GM12878 (cell line): ENCODE results near the gene TMEM91. TPM values are rescaled to one million over a fixed set of nuclear protein-coding genes. Genes with fewer than 3 reads are reported as not detected.

Experiments
- ATAC-seq: fragments of 200-7000 bp; cut with Tn5 transposase; 3 replicates; pipeline ENCODE4 v1.9.1; 2020; ENCODE audit warnings: mild to moderate bottlenecking, moderate library complexity
- BruUV-seq: library from RNA; stranded (reverse); fragments of 400-500 nt; replicated peaks from 2 replicates; lab custom pipeline; 2021; lab: Mats Ljungman, UMichigan
- CTCF ChIA-PET: fragments of 300-600 bp; sonication (Branson Sonifier 250); formaldehyde crosslinking; extraction: SDS; loops from one replicate; lab custom pipeline; 2021; ENCODE audit warnings: inconsistent platforms; lab: Yijun Ruan, JAX
- POLR2A ChIA-PET: fragments of 350-600 bp; formaldehyde crosslinking; extraction: SDS; loops from one replicate; lab custom pipeline; 2021; ENCODE audit warnings: inconsistent platforms; lab: Charles Lee
- RAD21 ChIA-PET: fragments of 300-600 bp; sonication (Branson Sonifier 250); formaldehyde crosslinking; loops from one replicate; lab custom pipeline; 2023; ENCODE audit warnings: antibody characterized with exemption; ENCODE audit not compliant: unreplicated experiment; lab: Charles Lee
- SMC1A ChIA-PET: fragments of 300-600 bp; sonication (Branson Sonifier 250); formaldehyde crosslinking; loops from one replicate; lab custom pipeline; 2023; ENCODE audit not compliant: unreplicated experiment, uncharacterized antibody; lab: Charles Lee
- DNase-seq: peaks from one replicate; pipeline ENCODE4 v3.0.0-alpha.2; 2011; ENCODE audit warnings: low read depth, low spot score
- FAIRE-seq: peaks from 3 replicates; lab custom pipeline; 2011; peaks lifted over from hg19 to GRCh38; lab: Jason Lieb, UNC
- H2AFZ ChIP-seq: 2 replicates; pipeline ENCODE4 v1.6.0; 2011; ENCODE audit warnings: low read depth, low read length, control low read depth; ENCODE audit not compliant: control insufficient read depth
- H3K27ac ChIP-seq: 2 replicates; pipeline ENCODE4 v1.5.1; 2011; ENCODE audit warnings: control low read depth; ENCODE audit not compliant: control insufficient read depth, insufficient read depth
- H3K27me3 ChIP-seq, 2 experiments: replicated peaks in 1 of 2; 2 replicates each; pipeline versions ENCODE4 v1.6.0 to v1.6.1; 2011; ENCODE audit warnings: low read length in 1 of 2; ENCODE audit not compliant: control insufficient read depth in 2 of 2, insufficient read depth in 2 of 2
- H3K36me3 ChIP-seq, 2 experiments: 2 replicates each; pipeline ENCODE4 v1.5.1; 2011; ENCODE audit warnings: low read length in 1 of 2; ENCODE audit not compliant: control insufficient read depth in 2 of 2, insufficient read depth in 2 of 2
- H3K4me1 ChIP-seq: 2 replicates; pipeline ENCODE4 v1.6.1; 2011; ENCODE audit warnings: mild to moderate bottlenecking, low read length, moderate library complexity, mixed read lengths; ENCODE audit not compliant: control insufficient read depth, insufficient read depth
- H3K4me2 ChIP-seq: 2 replicates; pipeline ENCODE4 v1.6.0; 2011; ENCODE audit warnings: control low read depth; ENCODE audit not compliant: control insufficient read depth, insufficient read depth
- H3K4me3 ChIP-seq: fragments of 200-600 bp; sonication (generic); 2 replicates; pipeline ENCODE4 v1.5.1; 2016
- H3K79me2 ChIP-seq: 2 replicates; pipeline ENCODE4 v1.6.0; 2011; ENCODE audit warnings: low read length; ENCODE audit not compliant: control insufficient read depth, insufficient read depth
- H3K9ac ChIP-seq: 2 replicates; pipeline ENCODE4 v1.8.0; 2011; ENCODE audit warnings: low read length, control low read depth, mixed read lengths; ENCODE audit not compliant: control insufficient read depth, insufficient read depth
- H3K9me3 ChIP-seq: replicated peaks from 3 replicates; pipeline ENCODE4 v1.5.1; 2011; ENCODE audit warnings: mild to moderate bottlenecking, low read length; ENCODE audit not compliant: control insufficient read depth, insufficient read depth
- H4K20me1 ChIP-seq: 2 replicates; pipeline ENCODE4 v1.6.0; 2011; ENCODE audit not compliant: control insufficient read depth, insufficient read depth
- FOXM1 ChIP-seq: IDR thresholded peaks from 2 replicates; pipeline ENCODE4 v1.6.1; 2012; ENCODE audit warnings: low read depth, mild to moderate bottlenecking, inconsistent platforms, low read length, moderate library complexity
- NBN ChIP-seq: fragments of 450-650 bp; IDR thresholded peaks from 2 replicates; pipeline ENCODE4 v1.6.1; 2016
- PAX5 ChIP-seq: IDR thresholded peaks from 2 replicates; pipeline ENCODE4 v1.6.1; 2011; ENCODE audit warnings: low read depth, low read length, borderline replicate concordance
- TAF1 ChIP-seq: IDR thresholded peaks from 2 replicates; pipeline ENCODE4 v1.6.1; 2011; ENCODE audit warnings: mild to moderate bottlenecking, low read depth, low read length, borderline replicate concordance
- ZNF274 ChIP-seq: IDR thresholded peaks from one replicate; pipeline ENCODE4 v1.8.0; 2011; ENCODE audit not compliant: insufficient read length, insufficient read depth
- WGBS: methylation state at CpG from one replicate; pipeline ENCODE4 v1.1.6; 2016; ENCODE audit warnings: low lambda C conversion rate; ENCODE audit not compliant: insufficient replicate concordance, insufficient coverage; ENCODE audit errors: missing lambda C conversion rate; 5-methylcytosine and 5-hydroxymethylcytosine counted together
- in situ Hi-C: fragments of 300-500 bp; cut with MboI; formaldehyde crosslinking; loops from 9 replicates; pipeline ENCODE4 v1.14.3; 2018; ENCODE audit warnings: mixed read lengths
- intact Hi-C: fragments of 100-400 bp; cut with micrococcal nuclease; formaldehyde crosslinking; loops from one replicate; pipeline ENCODE4 v1.14.2; 2022; ENCODE audit not compliant: unreplicated experiment
- polyA plus RNA-seq, 11 experiments: library from polyadenylated mRNA; depleted of rRNA in 4 of 11; unstranded in 6 of 11; stranded (reverse) in 5 of 11; fragments of >200 nt; fragmentation: Nextera tagmentation in 4 of 11; fragmentation: Illumina TruSeq in 1 of 11; extraction: Ambion mirVana in 4 of 11; extraction: Trizol in 1 of 11; gene quantifications; 1 replicate in 1 of 11; 2 replicates in 10 of 11; pipeline versions ENCODE4 v1.2.1 to v1.2.3, GENCODE V29; 2011 to 2016; ENCODE audit warnings: inconsistent platforms in 2 of 11, missing spikeins in 2 of 11, low read depth in 1 of 11
- total RNA-seq, 4 experiments: library from RNA; depleted of rRNA in 3 of 4; stranded (reverse); fragments of >200 nt in 3 of 4; fragmentation: Illumina TruSeq in 1 of 4; extraction: Trizol in 1 of 4; gene quantifications; 2 replicates each; pipeline versions ENCODE4 v1.2.1 to v1.2.3, GENCODE V29; 2013 to 2021
- TF ChIP-seq, protein P1 (sequence below): IDR thresholded peaks from 2 replicates; pipeline ENCODE4 v1.6.1; 2011; ENCODE audit warnings: mild to moderate bottlenecking, low read depth, low read length, moderate library complexity; ENCODE audit not compliant: insufficient replicate concordance
- TF ChIP-seq, protein P2 (sequence below): IDR thresholded peaks from 2 replicates; pipeline ENCODE4 v1.6.1; 2011; ENCODE audit warnings: borderline replicate concordance, low read depth, mild to moderate bottlenecking, moderate library complexity, low read length; ENCODE audit not compliant: insufficient read depth, poor library complexity, severe bottlenecking

TMEM91 gene
- total and polyA plus RNA-seq, 10 of the 15 experiments (the other 5 are each of a cell fraction or from before 2014, with no cell fraction given), result 1.5 to 5.5 (median 2.7) TPM

DNA sequence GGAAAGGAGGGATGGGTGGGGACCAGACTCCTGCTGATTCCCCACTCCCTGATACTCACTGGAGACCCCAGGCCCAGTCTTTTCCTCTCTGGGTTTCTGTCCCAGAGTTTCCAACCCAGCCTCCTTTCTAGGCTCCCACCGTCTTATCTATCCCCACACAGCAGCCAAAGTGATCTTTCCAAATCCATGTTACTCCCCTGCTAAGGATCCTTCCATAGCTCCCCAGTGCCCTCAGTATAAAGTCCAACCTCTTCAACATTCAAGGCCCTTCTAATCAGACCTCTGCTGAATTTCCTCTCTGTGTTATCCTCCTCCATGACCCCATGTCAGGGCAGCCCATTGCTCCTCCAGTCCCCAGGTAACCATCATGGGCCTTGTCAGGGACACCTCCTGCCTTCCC is 21.3 kb upstream of the TMEM91 start (continued):
- no peak for TF ChIP-seq ZNF274
- TF ChIP-seq, protein P1, sequence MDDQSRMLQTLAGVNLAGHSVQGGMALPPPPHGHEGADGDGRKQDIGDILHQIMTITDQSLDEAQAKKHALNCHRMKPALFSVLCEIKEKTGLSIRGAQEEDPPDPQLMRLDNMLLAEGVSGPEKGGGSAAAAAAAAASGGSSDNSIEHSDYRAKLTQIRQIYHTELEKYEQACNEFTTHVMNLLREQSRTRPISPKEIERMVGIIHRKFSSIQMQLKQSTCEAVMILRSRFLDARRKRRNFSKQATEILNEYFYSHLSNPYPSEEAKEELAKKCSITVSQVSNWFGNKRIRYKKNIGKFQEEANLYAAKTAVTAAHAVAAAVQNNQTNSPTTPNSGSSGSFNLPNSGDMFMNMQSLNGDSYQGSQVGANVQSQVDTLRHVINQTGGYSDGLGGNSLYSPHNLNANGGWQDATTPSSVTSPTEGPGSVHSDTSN, result no peak

DNA sequence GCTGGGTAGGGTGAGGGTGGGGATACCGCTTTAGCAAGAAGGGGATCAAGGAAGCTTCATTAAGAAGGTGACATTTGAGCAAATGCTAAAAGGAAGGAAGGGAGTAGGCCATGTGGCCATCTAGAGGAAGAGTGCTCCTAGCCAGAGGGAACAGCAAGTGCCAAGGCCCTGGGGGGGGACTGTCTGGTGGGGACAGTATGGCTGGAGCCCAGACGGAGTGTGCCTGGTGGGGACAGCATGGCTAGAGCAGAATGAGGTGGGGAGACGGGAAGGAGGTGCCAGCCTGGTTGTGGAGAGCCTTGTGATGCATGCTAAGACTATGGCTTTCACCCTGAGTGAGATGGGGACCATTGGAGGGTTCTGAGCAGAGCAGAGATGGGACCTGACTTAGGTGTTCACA is 20.5 kb upstream of the TMEM91 start:
- POLR2A ChIA-PET, result interaction anchor here (1.3 to 1.6 kb wide), 2 partner anchors 8 to 10 kb away, joined by 6 to 7 read pairs; partner anchors contain the start of gene B9D2
- no TSS peak for BruUV-seq
- Histone ChIP-seq H3K79me2 (peaks cover 29% of the 10 kb centered on the region), H4K20me1 (no peaks in the 10 kb centered on the region), H2AFZ (no peak overlapping the region), H3K9ac (no peak overlapping the region), H3K27me3 (no peaks in the 10 kb centered on the region), H3K27ac (no peak overlapping the region), H3K9me3 (no peaks in the 10 kb centered on the region), H3K4me1 (peaks cover 4% of the 10 kb centered on the region), H3K4me3 (no peak overlapping the region), H3K4me2 (no peak overlapping the region), H3K36me3 (no peaks in the 10 kb centered on the region; a peak in 1 of 4 replicates)
- no peak for FAIRE-seq
- in situ Hi-C loops, result no loop called here
- WGBS, result 100% methylated on average over 3 of the region's 3 CpGs
- RAD21 ChIA-PET, result interaction anchor here (1.2 to 1.7 kb wide), 2 partner anchors 8 to 83 kb away, joined by 5 to 7 read pairs; partner anchors contain the start of gene B9D2
- intact Hi-C loops, result no loop called here
- no peak for ATAC-seq
- no peak for DNase-seq
- SMC1A ChIA-PET, result interaction anchor here (1.5 kb wide), 1 partner anchor 8 kb away, joined by 5 read pairs; the partner anchor contains the start of gene B9D2
- CTCF ChIA-PET, result interaction anchor here (0.6 to 6.4 kb wide), 7 partner anchors 9 to 152 kb away, joined by 3 to 91 read pairs (median 3); partner anchors contain the start of gene B9D2
- TF ChIP-seq NBN (no peak), FOXM1 (no peak), PAX5 (no peak), TAF1 (no peak)
- TF ChIP-seq, protein P2, sequence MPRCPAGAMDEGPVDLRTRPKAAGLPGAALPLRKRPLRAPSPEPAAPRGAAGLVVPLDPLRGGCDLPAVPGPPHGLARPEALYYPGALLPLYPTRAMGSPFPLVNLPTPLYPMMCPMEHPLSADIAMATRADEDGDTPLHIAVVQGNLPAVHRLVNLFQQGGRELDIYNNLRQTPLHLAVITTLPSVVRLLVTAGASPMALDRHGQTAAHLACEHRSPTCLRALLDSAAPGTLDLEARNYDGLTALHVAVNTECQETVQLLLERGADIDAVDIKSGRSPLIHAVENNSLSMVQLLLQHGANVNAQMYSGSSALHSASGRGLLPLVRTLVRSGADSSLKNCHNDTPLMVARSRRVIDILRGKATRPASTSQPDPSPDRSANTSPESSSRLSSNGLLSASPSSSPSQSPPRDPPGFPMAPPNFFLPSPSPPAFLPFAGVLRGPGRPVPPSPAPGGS, result no peak
